ENCODE results near the gene C16orf74. TPM values are rescaled to one million over a fixed set of nuclear protein-coding genes. Genes with fewer than 3 reads are reported as not detected.
A peak's percentile ranks its signal among the peaks of the same experiment; 100 is the strongest.

Gene C16orf74
- total RNA-seq, 1 donor, result 0.81 TPM

GRCh38 chr16:85689285-85689949 lies 61.5 kb downstream of the C16orf74 start:
- no peak for DNase-seq (ENCODE audit: low read depth)
- H3K4me3 ChIP-seq (ENCODE audit: low read depth, low read length), result peak overlapping the region; percentile 61
- TF ChIP-seq, protein P1, sequence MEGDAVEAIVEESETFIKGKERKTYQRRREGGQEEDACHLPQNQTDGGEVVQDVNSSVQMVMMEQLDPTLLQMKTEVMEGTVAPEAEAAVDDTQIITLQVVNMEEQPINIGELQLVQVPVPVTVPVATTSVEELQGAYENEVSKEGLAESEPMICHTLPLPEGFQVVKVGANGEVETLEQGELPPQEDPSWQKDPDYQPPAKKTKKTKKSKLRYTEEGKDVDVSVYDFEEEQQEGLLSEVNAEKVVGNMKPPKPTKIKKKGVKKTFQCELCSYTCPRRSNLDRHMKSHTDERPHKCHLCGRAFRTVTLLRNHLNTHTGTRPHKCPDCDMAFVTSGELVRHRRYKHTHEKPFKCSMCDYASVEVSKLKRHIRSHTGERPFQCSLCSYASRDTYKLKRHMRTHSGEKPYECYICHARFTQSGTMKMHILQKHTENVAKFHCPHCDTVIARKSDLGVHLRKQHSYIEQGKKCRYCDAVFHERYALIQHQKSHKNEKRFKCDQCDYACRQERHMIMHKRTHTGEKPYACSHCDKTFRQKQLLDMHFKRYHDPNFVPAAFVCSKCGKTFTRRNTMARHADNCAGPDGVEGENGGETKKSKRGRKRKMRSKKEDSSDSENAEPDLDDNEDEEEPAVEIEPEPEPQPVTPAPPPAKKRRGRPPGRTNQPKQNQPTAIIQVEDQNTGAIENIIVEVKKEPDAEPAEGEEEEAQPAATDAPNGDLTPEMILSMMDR (IDR thresholded peaks at IDR 0.05; ENCODE audit: insufficient read depth, low read length), result no peak

GRCh38 chr16:85688586-85689284 lies 62.2 kb downstream of the C16orf74 start, which contains the start of gene GINS2:
Gene GINS2, minus strand, starts transcription at chr16:85688954. Its CDS starts 56 bp downstream, at chr16:85688898.
- TF ChIP-seq, protein P1 (IDR thresholded peaks at IDR 0.05; ENCODE audit: insufficient read depth, low read length), result no peak

DNA sequence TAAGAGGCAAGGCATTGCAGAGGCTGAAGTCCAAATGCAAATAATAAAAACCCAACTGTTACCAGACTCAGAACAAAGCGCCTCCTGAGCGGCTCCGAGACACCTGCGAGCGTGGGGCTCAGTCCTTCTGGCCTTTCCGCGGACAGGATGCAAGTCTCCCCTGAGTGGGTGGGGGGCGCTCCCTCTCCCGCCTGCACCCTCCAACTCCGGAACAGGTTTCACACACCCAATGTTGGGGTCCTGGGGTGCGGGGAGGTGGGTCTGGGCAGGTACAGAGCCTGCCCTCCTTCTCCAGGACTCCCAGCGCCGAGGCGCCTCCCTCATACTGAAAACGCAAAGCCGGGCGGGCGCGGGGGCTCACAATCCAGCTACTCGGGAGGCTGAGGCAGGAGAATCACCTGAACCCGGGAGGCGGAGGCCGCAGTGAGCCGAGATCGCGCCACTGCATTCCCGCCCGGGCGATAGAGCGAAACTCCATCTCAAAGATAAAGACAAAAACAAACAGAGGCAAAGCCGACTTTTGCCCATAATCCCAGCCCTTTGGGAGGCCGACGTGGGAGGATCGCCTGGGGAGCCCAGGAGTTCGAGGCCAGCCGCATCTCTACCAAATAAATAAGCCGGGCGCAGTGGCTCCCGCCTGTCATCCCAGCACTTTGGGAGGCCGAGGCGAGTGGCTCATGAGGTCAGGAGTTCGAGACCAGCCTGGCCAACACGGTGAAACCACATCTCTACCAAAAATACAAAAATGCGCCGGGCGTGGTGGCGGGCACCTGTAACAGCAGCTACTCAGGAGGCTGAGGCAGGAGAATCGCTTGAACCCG lies 63.0 kb downstream of the C16orf74 start:
- H3K4me3 ChIP-seq (ENCODE audit: low read depth, low read length), result peak overlapping the region; percentile 84
- no peak for DNase-seq (ENCODE audit: low read depth)
- TF ChIP-seq, protein P1 (IDR thresholded peaks at IDR 0.05; ENCODE audit: insufficient read depth, low read length), result no peak

More at GRCh38 chr16:85688586-85689284, 62.2 kb downstream of the C16orf74 start, which contains the start of gene GINS2:
- peak within 1 kb of the TSS; percentile 84 for H3K4me3 ChIP-seq (ENCODE audit: low read depth, low read length)
- DNase-seq (ENCODE audit: low read depth), result peak; percentile 74

GRCh38 chr16:85686912-85687591 lies 63.8 kb downstream of the C16orf74 start:
- DNase-seq (ENCODE audit: low read depth), result no peak
- TF ChIP-seq, protein P1 (IDR thresholded peaks at IDR 0.05; ENCODE audit: insufficient read depth, low read length), result no peak
- no peak overlapping the region for H3K4me3 ChIP-seq (ENCODE audit: low read depth, low read length)

DNA sequence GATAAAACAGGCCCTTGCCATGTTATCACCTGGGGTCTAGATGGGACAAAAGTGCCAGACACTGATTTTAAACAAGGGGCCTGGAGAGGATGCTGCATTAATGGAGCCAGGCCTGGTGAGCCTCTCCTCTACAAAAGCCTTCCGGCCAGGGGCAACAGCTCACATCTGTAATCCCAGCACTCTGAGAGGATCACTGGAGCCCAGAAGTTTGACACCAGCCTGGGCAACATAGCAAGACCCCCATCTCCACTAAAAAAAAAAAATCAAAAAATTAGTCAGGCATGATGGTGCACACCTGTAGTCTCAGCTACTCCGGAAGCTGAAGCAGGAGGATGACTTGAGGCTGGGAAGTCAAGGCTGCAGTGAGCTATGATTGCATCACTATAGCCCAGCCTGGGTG lies 65.6 kb downstream of the C16orf74 start:
- DNase-seq (ENCODE audit: low read depth), result no peak
- TF ChIP-seq, protein P1 (IDR thresholded peaks at IDR 0.05; ENCODE audit: insufficient read depth, low read length), result no peak
- no peak overlapping the region for H3K4me3 ChIP-seq (ENCODE audit: low read depth, low read length)

DNA sequence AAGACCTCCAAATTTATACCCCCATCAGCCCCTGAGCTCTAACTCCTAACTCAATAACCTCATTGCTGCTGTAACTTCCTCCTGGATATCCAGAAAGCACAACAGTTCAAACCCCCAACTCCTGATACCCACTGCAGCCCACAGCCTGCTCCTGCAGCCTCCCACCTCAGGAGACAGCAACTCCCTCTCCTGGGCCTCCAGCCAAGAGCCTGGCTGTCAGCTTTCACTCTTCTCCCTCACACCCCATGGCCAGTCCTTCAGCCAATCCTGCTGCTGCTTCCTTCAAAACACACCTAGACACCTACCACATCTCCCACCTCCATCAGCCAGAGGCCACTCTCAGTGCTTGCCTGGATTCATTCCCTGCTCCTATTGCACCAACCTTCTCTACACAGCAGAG lies 67.5 kb downstream of the C16orf74 start:
- H3K4me3 ChIP-seq (ENCODE audit: low read depth, low read length), result no peak overlapping the region
- TF ChIP-seq, protein P1 (IDR thresholded peaks at IDR 0.05; ENCODE audit: insufficient read depth, low read length), result no peak
- no peak for DNase-seq (ENCODE audit: low read depth)
